Thyroid gland (tissue), 4 donors: ENCODE measurements around the gene FOSL1. TPM values are rescaled to one million over a fixed set of nuclear protein-coding genes. Genes with fewer than 3 reads are reported as not detected.
"Not testable (repeated sequence)": the region's sequence is repeated elsewhere in the genome, so short reads cannot be mapped to it uniquely, and the experiment has no call there.

Experiments used
- DNase-seq, 2 donors: peaks; one replicate each; pipeline ENCODE4 v3.0.0-alpha.2; 2019
- H3K27ac ChIP-seq, 3 donors: fragments of 200-600 bp; sonication (generic); 1 replicate in 2 of 3; 2 replicates in 1 of 3; pipeline ENCODE4 v1.5.1; 2016 to 2019; ENCODE audit warnings: mild to moderate bottlenecking in 1 of 3, moderate library complexity in 1 of 3
- H3K27me3 ChIP-seq: fragments of 200-600 bp; sonication (generic); one replicate; pipeline ENCODE4 v1.5.1; 2019
- H3K36me3 ChIP-seq, 2 donors: fragments of 200-600 bp; sonication (generic); one replicate each; pipeline ENCODE4 v1.5.1; 2016 to 2019
- H3K4me1 ChIP-seq, 2 donors: fragments of 200-600 bp; sonication (generic); one replicate each; pipeline ENCODE4 v1.5.1; 2017 to 2019
- H3K4me3 ChIP-seq, 3 donors: fragments of 200-600 bp; sonication (generic); replicated peaks in 1 of 3; 1 replicate in 2 of 3; 2 replicates in 1 of 3; pipeline ENCODE4 v1.5.1; 2016; ENCODE audit warnings: mild to moderate bottlenecking in 1 of 3
- H3K9me3 ChIP-seq: fragments of 200-600 bp; sonication (generic); one replicate; pipeline ENCODE4 v1.5.1; 2017
- POLR2A ChIP-seq, 2 donors: fragments of 450-650 bp; IDR thresholded peaks; one replicate each; pipeline ENCODE4 v1.6.1; 2017; ENCODE audit warnings: antibody characterized with exemption in 2 of 2, mild to moderate bottlenecking in 2 of 2, moderate library complexity in 1 of 2
- WGBS, 2 donors: methylation state at CpG; one replicate each; pipeline ENCODE4 v1.1.5; 2017; 5-methylcytosine and 5-hydroxymethylcytosine counted together
- intact Hi-C: fragments of 100-400 bp; cut with DNase I; formaldehyde crosslinking; loops from one replicate; pipeline ENCODE4 v1.15.1; 2023
- total RNA-seq, 4 donors: library from RNA; depleted of rRNA; stranded (reverse); fragments of >200 nt; gene quantifications; one replicate each; pipeline ENCODE4 v1.2.3, GENCODE V29; 2016
- TF ChIP-seq, protein P1 (sequence below), 6 experiments: fragments of 200-600 bp in 3 of 6; fragments of 450-650 bp in 3 of 6; sonication (generic) in 3 of 6; IDR thresholded peaks; one replicate each; pipeline ENCODE4 v1.5.1; 2016 to 2019; ENCODE audit warnings: antibody characterized with exemption in 6 of 6, mild to moderate bottlenecking in 2 of 6, inconsistent platforms in 1 of 6, moderate library complexity in 1 of 6

The FOSL1 gene
- total RNA-seq, 4 donors from 2014 or later = 0.33 to 1.6 (median 1.5) TPM

DNA sequence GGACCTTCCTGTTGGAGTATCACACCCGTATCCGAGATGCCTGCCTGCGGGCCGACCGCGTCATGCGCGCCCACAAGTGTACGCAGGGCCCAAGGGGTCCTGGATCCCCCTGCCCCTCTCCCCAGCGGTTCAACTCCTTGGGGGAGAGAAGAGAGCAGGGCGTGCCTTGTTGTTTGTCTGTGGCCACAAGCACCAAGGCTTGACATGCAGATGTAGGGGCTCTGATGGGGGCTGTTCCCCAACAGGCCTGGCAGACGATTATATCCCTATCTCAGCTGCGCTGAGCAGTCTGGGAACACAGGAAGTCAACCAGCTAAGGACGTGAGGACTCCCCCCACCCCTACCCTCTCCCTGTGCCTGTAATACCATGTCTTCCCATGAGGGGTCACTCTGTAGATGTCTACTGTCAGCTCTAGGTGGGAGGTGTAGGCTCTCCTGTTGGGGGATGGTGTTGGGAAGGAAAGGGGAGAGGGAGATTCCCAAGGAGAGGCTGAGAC lies 49.1 kb downstream of the FOSL1 start:
- WGBS, 2 donors = 80 to 89% methylated on average over 10 to 13 of the region's 14 CpGs
- Histone ChIP-seq H3K27ac (no peak overlapping the region), H3K36me3 (peaks cover 32 to 34% of the 10 kb centered on the region in 2 donors), H3K27me3 (no peaks in the 10 kb centered on the region), H3K4me1 (peaks cover 0 to 10% of the 10 kb centered on the region in 2 donors), H3K9me3 (no peaks in the 10 kb centered on the region), H3K4me3 (no peak overlapping the region)
- no peak for DNase-seq
- intact Hi-C loops = no loop called here
- TF ChIP-seq, protein P1, sequence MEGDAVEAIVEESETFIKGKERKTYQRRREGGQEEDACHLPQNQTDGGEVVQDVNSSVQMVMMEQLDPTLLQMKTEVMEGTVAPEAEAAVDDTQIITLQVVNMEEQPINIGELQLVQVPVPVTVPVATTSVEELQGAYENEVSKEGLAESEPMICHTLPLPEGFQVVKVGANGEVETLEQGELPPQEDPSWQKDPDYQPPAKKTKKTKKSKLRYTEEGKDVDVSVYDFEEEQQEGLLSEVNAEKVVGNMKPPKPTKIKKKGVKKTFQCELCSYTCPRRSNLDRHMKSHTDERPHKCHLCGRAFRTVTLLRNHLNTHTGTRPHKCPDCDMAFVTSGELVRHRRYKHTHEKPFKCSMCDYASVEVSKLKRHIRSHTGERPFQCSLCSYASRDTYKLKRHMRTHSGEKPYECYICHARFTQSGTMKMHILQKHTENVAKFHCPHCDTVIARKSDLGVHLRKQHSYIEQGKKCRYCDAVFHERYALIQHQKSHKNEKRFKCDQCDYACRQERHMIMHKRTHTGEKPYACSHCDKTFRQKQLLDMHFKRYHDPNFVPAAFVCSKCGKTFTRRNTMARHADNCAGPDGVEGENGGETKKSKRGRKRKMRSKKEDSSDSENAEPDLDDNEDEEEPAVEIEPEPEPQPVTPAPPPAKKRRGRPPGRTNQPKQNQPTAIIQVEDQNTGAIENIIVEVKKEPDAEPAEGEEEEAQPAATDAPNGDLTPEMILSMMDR (IDR thresholded peaks at IDR 0.05) = peak in 3 of 6 experiments; percentile 10 to 21 (median 15)
- no peak for TF ChIP-seq POLR2A (IDR thresholded peaks at IDR 0.05)

DNA sequence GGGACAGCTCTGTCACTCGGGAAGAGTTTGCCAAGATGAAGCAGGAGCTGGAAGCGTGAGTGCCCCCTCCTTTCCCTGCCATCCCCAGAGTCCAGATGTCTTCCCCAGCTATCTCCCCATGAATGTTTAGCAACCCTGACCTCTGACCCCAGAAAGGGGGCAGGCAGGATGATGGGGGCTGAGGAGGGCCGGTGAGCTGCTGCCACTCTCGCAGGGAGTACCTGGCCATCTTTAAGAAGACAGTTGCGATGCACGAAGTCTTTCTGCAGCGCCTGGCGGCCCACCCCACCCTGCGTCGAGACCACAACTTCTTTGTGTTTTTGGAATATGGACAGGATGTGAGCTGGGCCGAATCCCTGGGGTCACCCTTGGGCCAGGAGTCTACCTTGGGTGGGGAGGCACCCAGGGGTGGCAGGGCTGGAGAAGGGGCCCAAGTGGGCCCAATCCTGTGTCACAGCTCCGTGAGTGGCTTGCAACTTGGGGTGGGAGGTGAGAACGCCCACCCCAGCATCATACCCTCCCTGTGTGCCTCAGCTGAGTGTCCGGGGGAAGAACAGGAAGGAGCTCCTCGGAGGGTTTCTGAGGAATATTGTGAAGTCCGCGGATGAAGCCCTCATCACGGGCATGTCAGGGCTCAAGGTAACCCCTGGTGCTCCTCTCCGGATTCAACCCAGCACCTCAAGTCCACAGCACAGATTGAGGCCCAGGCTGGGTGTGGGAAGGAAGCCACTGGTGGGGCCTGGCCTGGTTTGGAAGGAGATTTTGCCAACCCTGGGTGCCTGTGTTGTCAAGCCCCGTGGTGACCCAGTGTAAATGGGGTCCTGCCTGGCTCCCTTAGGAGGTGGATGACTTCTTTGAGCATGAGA lies 49.7 kb downstream of the FOSL1 start:
- peaks cover 25 to 27% of the 10 kb centered on the region in 2 donors for H3K36me3 ChIP-seq

DNA sequence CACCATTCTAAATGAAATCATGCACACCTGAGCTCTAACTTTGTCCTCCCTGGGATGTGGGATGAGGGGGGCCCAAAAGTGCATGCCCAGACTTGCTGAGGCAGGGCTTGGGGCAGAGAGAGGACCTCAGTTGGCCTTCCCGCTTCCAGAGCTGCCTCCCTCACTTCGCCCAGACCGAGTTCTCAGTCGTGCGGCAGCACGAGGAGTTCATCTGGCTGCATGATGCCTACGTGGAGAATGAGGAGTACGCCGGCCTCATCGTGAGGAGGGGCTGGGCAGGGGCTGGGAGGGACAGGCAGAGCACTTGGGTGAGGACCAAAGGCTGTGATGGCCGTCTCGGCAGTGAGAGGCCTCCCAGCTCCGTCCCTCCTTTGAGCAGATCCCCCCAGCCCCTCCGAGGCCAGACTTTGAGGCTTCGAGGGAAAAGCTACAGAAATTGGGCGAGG lies 50.4 kb downstream of the FOSL1 start:
- intact Hi-C loops = no loop called here
- no peak for TF ChIP-seq POLR2A (IDR thresholded peaks at IDR 0.05)
- TF ChIP-seq, protein P1 (IDR thresholded peaks at IDR 0.05) = no peak
- no peak overlapping the region for H3K27ac ChIP-seq
- H3K4me1 ChIP-seq = no peaks in the 10 kb centered on the region
- H3K27me3 ChIP-seq = no peaks in the 10 kb centered on the region
- DNase-seq = no peak
- no peak overlapping the region for H3K4me3 ChIP-seq
- WGBS, 2 donors = 40 to 59% methylated on average over 1 to 16 of the region's 16 CpGs
- H3K9me3 ChIP-seq = no peaks in the 10 kb centered on the region
- H3K36me3 ChIP-seq = peaks cover 19 to 21% of the 10 kb centered on the region in 2 donors

More for the DNA sequence above, 49.7 kb downstream of the FOSL1 start:
- TF ChIP-seq POLR2A (IDR thresholded peaks at IDR 0.05) = no peak
- TF ChIP-seq, protein P1 (IDR thresholded peaks at IDR 0.05) = no peak
- Histone ChIP-seq H3K27ac (no peak overlapping the region), H3K4me1 (peaks cover 0 to 4% of the 10 kb centered on the region in 2 donors), H3K9me3 (no peaks in the 10 kb centered on the region), H3K4me3 (no peak overlapping the region), H3K27me3 (no peaks in the 10 kb centered on the region)
- WGBS, 2 donors = 76 to 83% methylated on average over 18 to 20 of the region's 20 CpGs
- no peak for DNase-seq
- intact Hi-C loops = no loop called here

DNA sequence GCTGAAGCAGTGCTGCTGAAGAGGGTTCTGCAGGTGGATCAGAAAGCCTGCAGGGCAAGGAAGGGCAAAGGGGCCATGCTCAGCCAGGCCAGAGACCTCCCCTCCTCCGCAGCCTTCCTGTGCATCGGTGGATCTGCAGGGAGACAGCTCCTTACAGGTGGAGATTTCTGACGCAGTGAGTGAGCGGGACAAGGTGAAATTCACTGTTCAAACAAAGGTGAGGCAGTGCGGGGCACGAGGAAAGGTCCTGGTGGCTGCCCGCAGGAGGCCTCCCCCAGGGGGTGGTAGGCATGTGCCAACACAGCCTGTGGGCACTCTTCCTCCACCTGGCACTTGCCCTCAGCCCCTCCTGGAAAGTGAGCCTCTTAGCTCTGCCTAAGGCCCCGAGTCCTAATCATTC lies 50.8 kb downstream of the FOSL1 start:
- intact Hi-C loops = no loop called here
- no peak for DNase-seq
- Histone ChIP-seq H3K4me1 (no peaks in the 10 kb centered on the region), H3K4me3 (no peak overlapping the region), H3K27me3 (no peaks in the 10 kb centered on the region), H3K27ac (no peak overlapping the region), H3K9me3 (no peaks in the 10 kb centered on the region), H3K36me3 (peaks cover 15 to 16% of the 10 kb centered on the region in 2 donors)
- no peak for TF ChIP-seq POLR2A (IDR thresholded peaks at IDR 0.05)
- TF ChIP-seq, protein P1 (IDR thresholded peaks at IDR 0.05) = no peak
- 57 to 68% methylated on average over 4 to 8 of the region's 8 CpGs for WGBS, 2 donors

DNA sequence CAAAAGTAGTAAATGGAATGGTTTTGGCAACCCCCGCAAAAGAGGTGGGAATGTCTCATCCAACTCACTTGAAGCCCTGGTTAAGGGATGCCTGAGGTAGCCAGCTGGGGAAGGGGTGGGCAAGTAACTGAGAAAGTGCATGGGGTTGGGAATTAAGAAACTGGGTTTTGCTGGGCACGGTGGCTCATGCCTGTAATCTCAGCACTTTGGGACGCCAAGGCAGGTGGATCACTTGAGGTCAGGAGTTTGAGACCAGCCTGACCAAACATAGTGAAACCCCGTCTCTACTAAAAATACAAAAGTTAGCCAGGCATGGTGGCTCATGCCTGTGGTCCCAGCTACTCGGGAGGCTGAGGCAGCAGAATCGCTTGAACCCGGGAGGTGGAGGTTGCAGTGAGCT lies 51.5 kb downstream of the FOSL1 start:
- H3K36me3 ChIP-seq, intact Hi-C loops, H3K9me3 ChIP-seq, H3K27ac ChIP-seq, DNase-seq, H3K4me3 ChIP-seq, H3K27me3 ChIP-seq, H3K4me1 ChIP-seq: not testable (repeated sequence)
- 32% methylated on average over 7 of the region's 7 CpGs for WGBS, 2 donors
